ENCODE data around the gene PXMP2.

The PXMP2 gene

DNA sequence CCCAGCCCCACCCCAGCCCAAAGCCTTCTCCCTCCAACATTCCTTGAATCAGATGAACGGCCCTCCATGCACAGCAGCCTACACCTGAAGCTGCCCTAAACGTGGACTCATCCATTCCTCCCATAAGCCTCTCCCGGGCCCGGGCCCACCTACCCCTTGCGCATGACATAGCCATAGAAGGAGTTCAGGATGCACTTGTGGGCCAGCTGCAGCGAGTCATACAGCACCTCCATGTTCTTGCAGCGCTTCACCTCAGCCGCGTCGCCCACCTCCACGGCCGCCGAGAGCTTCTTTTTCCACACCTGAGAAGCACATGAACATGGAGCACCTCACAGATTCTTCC lies 22.3 kb upstream of the PXMP2 start:
- in situ Hi-C loops (cut with MboI; ENCODE audit: low sequenced_read_pairs, unreplicated experiment), result no loop called here
- TF ChIP-seq, protein P1, sequence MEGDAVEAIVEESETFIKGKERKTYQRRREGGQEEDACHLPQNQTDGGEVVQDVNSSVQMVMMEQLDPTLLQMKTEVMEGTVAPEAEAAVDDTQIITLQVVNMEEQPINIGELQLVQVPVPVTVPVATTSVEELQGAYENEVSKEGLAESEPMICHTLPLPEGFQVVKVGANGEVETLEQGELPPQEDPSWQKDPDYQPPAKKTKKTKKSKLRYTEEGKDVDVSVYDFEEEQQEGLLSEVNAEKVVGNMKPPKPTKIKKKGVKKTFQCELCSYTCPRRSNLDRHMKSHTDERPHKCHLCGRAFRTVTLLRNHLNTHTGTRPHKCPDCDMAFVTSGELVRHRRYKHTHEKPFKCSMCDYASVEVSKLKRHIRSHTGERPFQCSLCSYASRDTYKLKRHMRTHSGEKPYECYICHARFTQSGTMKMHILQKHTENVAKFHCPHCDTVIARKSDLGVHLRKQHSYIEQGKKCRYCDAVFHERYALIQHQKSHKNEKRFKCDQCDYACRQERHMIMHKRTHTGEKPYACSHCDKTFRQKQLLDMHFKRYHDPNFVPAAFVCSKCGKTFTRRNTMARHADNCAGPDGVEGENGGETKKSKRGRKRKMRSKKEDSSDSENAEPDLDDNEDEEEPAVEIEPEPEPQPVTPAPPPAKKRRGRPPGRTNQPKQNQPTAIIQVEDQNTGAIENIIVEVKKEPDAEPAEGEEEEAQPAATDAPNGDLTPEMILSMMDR (IDR thresholded peaks at IDR 0.05; ENCODE audit: borderline replicate concordance, control extremely low read depth, extremely low read depth, insufficient read depth, missing control alignments), result no peak
- no peak for DNase-seq (ENCODE audit: low spot score)

DNA sequence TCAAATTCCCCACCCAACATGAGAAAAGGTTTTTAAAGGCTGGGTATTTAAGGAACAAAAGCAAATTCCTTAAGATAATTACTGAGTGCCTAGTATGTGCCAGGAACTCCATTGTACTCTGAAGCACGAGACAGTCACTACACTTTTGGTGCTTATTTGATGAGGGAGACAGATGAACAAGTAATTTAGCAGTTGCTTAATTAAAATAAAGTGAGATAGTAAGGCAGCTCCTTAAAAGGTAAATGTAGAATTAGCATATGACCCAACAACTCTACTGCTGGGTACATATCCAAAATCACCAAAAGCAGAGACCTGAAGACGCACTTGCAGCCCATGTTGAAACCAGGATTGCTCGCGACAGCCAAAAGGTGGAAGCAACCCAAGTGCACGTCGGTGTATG lies 21.6 kb upstream of the PXMP2 start:
- in situ Hi-C loops (cut with MboI; ENCODE audit: low sequenced_read_pairs, unreplicated experiment), result no loop called here
- no peak for DNase-seq (ENCODE audit: low spot score)
- TF ChIP-seq, protein P1 (IDR thresholded peaks at IDR 0.05; ENCODE audit: borderline replicate concordance, control extremely low read depth, extremely low read depth, insufficient read depth, missing control alignments), result no peak

DNA sequence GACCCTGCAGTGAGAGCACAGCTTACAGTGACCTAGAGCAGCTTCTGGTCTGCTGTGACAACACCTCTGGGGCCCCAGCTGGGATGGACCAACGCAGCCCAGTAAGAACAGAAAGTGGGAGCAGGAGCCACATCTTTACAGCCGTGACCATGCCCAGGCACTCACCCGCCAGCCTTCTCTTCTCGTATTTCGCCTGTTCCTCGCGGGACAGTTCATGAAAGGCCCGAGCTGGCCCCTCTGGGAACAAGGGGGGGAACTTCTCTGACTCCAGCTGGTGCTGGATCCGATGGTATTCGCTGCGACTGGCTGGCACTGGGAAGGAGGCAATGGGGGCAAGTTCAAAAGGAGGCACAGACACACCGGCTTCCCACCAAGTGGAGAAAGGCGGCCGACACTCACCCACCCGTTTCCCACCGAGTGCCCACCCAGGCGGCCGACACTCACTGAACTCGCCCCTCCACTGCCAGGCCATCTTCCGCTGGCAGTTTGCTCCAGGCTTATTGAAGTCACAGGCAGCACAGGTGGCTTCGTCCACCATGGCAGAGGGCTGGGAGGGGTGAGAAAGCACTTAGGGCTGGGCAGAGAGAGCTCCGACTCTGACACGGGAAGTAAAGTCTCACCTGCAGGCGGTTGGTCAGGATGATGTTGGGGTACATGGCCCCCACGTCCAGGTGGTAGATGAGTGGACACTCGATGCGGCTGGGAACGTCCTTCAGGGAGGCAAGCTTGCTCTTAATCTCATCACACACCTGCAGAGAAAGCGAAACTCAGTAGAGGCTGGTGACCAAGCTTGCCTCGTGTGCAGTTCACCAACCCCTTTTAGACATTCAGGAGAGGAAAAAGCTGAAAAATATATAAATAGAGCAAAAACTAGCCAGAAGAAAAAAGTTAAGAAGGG lies 18.9 kb upstream of the PXMP2 start:
- DNase-seq (ENCODE audit: low spot score), result no peak
- TF ChIP-seq, protein P1 (IDR thresholded peaks at IDR 0.05; ENCODE audit: borderline replicate concordance, control extremely low read depth, extremely low read depth, insufficient read depth, missing control alignments), result no peak
- in situ Hi-C loops (cut with MboI; ENCODE audit: low sequenced_read_pairs, unreplicated experiment), result no loop called here

DNA sequence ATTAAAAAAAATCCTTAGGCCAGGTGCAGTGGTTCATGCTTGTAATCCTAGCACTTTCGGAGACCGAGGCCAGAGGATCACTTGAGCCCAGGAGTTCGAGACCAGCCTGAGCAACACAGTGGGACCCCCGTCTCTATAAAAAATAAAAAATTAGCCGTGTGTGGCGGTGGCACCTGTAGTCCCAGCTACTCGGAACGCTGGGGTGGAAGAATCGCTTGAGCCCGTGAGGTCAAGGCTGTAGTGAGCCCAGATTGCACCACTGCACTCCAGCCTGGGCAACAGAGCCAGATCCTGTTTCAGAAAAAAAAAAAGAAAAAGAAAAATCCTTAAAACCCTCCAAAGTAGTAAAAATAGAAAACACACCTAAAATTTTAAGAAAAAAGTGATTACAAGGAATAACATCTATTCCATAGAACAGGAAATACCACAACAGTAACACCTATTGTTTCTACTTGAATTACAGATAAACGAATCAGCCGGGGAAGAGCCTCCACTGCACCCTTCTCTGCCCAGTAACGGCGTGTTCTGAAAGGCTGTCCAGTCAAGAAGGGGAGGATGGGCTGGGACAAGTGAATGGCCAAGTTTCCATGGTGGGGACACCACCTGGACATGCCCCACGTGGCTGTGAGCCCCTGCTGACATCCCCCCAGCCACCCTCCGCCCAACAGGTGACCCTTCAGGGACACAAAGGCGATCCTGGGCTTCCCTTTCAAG lies 18.1 kb upstream of the PXMP2 start:
- no peak for DNase-seq (ENCODE audit: low spot score)
- TF ChIP-seq, protein P1 (IDR thresholded peaks at IDR 0.05; ENCODE audit: borderline replicate concordance, control extremely low read depth, extremely low read depth, insufficient read depth, missing control alignments), result no peak
- in situ Hi-C loops (cut with MboI; ENCODE audit: low sequenced_read_pairs, unreplicated experiment), result no loop called here

DNA sequence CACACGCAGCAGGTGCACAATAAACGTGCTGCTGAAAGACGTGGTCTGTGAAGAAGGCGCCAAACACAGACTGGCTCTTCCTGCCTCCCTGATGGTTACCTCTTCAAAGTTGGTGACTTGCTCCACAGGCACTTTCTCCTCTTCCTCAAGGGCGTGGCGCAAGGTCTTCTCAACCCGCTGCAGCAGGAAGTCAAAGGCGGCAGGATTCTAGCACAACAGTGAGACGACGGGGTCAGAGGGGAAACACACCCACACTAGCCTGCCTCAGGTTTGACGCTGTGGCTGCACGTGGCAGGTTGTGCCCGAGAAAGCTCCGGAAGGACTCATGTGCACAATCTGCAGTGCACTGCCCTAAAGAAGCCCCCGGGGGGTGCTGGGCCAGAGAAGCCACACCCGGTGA lies 15.3 kb upstream of the PXMP2 start:
- DNase-seq (ENCODE audit: low spot score), result no peak
- TF ChIP-seq, protein P1 (IDR thresholded peaks at IDR 0.05; ENCODE audit: borderline replicate concordance, control extremely low read depth, extremely low read depth, insufficient read depth, missing control alignments), result no peak
- in situ Hi-C loops (cut with MboI; ENCODE audit: low sequenced_read_pairs, unreplicated experiment), result no loop called here

DNA sequence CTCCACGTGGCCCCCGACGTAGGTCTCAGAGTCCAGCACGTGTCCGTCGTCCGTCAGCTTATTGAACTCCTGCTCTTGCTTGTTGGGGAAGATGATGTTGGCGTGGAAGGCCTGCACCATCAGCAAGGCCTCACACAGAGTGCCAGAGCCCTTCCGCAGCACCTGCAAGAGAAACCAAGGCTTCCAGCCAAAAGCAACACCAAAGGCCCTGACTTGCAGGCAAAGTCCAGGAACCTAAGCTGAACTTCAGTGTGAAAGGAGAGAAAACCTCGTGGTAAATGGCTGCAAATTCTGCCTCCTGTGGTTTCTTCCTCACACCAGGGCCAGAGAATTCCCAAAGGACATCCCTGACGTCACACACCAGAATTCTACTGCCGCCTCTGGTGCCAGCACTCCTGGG lies 14.7 kb upstream of the PXMP2 start:
- in situ Hi-C loops (cut with MboI; ENCODE audit: low sequenced_read_pairs, unreplicated experiment), result no loop called here
- TF ChIP-seq, protein P1 (IDR thresholded peaks at IDR 0.05; ENCODE audit: borderline replicate concordance, control extremely low read depth, extremely low read depth, insufficient read depth, missing control alignments), result no peak
- DNase-seq (ENCODE audit: low spot score), result no peak
